ENCODE data around the gene SOD1.
"Not testable (repeated sequence)": the region's sequence is repeated elsewhere in the genome, so short reads cannot be mapped to it uniquely, and the experiment has no call there.

The SOD1 gene

GRCh38 chr21:31641416-31641922 is 18.0 kb upstream of the SOD1 start:
- TF ChIP-seq CTCF (IDR thresholded peaks at IDR 0.05) = no peak
- no peaks in the 10 kb centered on the region for H3K9me3 ChIP-seq (ENCODE audit: control insufficient read depth, low read length)
- no peaks in the 10 kb centered on the region for H3K27me3 ChIP-seq (ENCODE audit: control insufficient read depth, insufficient read depth, low read length)
- no peaks in the 10 kb centered on the region for H3K36me3 ChIP-seq (ENCODE audit: control insufficient read depth, insufficient read depth, low read length)
- H3K4me1 ChIP-seq = no peaks in the 10 kb centered on the region
- no peak overlapping the region for H3K4me3 ChIP-seq (ENCODE audit: low read depth, low read length)
- H3K9ac ChIP-seq = no peak overlapping the region
- H2AFZ ChIP-seq = no peak overlapping the region
- H3K27ac ChIP-seq = no peak overlapping the region
- H3K79me2 ChIP-seq = no peaks in the 10 kb centered on the region
- H3K4me2 ChIP-seq (ENCODE audit: low read length) = no peak overlapping the region

- Histone ChIP-seq H3K27me3 (ENCODE audit: control insufficient read depth, insufficient read depth, low read length) (no peaks in the 10 kb centered on the region), H3K4me3 (ENCODE audit: low read depth, low read length) (no peak overlapping the region), H3K36me3 (ENCODE audit: control insufficient read depth, insufficient read depth, low read length) (no peaks in the 10 kb centered on the region), H3K4me1 (no peaks in the 10 kb centered on the region), H3K9ac (no peak overlapping the region), H3K79me2 (no peaks in the 10 kb centered on the region), H3K9me3 (ENCODE audit: control insufficient read depth, low read length) (no peaks in the 10 kb centered on the region), H2AFZ (no peak overlapping the region), H3K27ac (no peak overlapping the region), H3K4me2 (ENCODE audit: low read length) (no peak overlapping the region)
- TF ChIP-seq CTCF (IDR thresholded peaks at IDR 0.05) = no peak
Measured at GRCh38 chr21:31644643-31645042, 14.8 kb upstream of the SOD1 start.

- Histone ChIP-seq H3K4me1 (no peaks in the 10 kb centered on the region), H3K27me3 (ENCODE audit: control insufficient read depth, insufficient read depth, low read length) (no peaks in the 10 kb centered on the region), H3K36me3 (ENCODE audit: control insufficient read depth, insufficient read depth, low read length) (no peaks in the 10 kb centered on the region), H3K27ac (no peak overlapping the region), H2AFZ (no peak overlapping the region), H3K9ac (no peak overlapping the region), H3K4me3 (ENCODE audit: low read depth, low read length) (no peak overlapping the region), H3K4me2 (ENCODE audit: low read length) (no peak overlapping the region), H3K79me2 (no peaks in the 10 kb centered on the region), H3K9me3 (ENCODE audit: control insufficient read depth, low read length) (no peaks in the 10 kb centered on the region)
- no peak for TF ChIP-seq CTCF (IDR thresholded peaks at IDR 0.05)
Measured at GRCh38 chr21:31647650-31648049, 11.8 kb upstream of the SOD1 start.

GRCh38 chr21:31650930-31651329 is 8.6 kb upstream of the SOD1 start:
- Histone ChIP-seq H3K4me2 (ENCODE audit: low read length) (no peak overlapping the region), H3K4me1 (no peaks in the 10 kb centered on the region), H3K27me3 (ENCODE audit: control insufficient read depth, insufficient read depth, low read length) (no peaks in the 10 kb centered on the region), H3K79me2 (no peaks in the 10 kb centered on the region), H2AFZ (no peak overlapping the region), H3K9ac (no peak overlapping the region), H3K9me3 (ENCODE audit: control insufficient read depth, low read length) (no peaks in the 10 kb centered on the region), H3K4me3 (ENCODE audit: low read depth, low read length) (no peak overlapping the region), H3K36me3 (ENCODE audit: control insufficient read depth, insufficient read depth, low read length) (no peaks in the 10 kb centered on the region), H3K27ac (no peak overlapping the region)
- TF ChIP-seq CTCF (IDR thresholded peaks at IDR 0.05) = no peak

- H3K36me3 ChIP-seq (ENCODE audit: control insufficient read depth, insufficient read depth, low read length); H3K27ac ChIP-seq: not testable (repeated sequence)
Measured at GRCh38 chr21:31651491-31651890, 8.0 kb upstream of the SOD1 start.

More at GRCh38 chr21:31651491-31651890, 8.0 kb upstream of the SOD1 start:
- not testable (repeated sequence) for H3K4me2 ChIP-seq (ENCODE audit: low read length); H3K4me1 ChIP-seq; H2AFZ ChIP-seq; H3K79me2 ChIP-seq; H3K9ac ChIP-seq; H3K4me3 ChIP-seq (ENCODE audit: low read depth, low read length); H3K9me3 ChIP-seq (ENCODE audit: control insufficient read depth, low read length); H3K27me3 ChIP-seq (ENCODE audit: control insufficient read depth, insufficient read depth, low read length)

Data from parathyroid adenoma (tissue), 2 donors.